Breast epithelium (tissue), 3 donors: ENCODE measurements around the gene ASPDH.

ENCODE experiments used
- POLR2A ChIP-seq: fragments of 450-650 bp; IDR thresholded peaks from one replicate; pipeline ENCODE4 v1.6.1; 2016; ENCODE audit warnings: antibody characterized with exemption, mild to moderate bottlenecking, moderate library complexity
- POLR2AphosphoS5 ChIP-seq, 3 donors: sonication (generic); formaldehyde crosslinking; IDR thresholded peaks; one replicate each; pipeline ENCODE4 v1.6.1; 2017; ENCODE audit warnings: antibody characterized with exemption in 3 of 3

- no peak for TF ChIP-seq POLR2AphosphoS5 (IDR thresholded peaks at IDR 0.05)
- no peak for TF ChIP-seq POLR2A
Measured at GRCh38 chr19:50517704-50518075, 4.0 kb upstream of the ASPDH start.
